Bronchial epithelial cell (primary cell): ENCODE data around the gene SHE. TPM values are rescaled to one million over a fixed set of nuclear protein-coding genes. Genes with fewer than 3 reads are reported as not detected.
A peak's percentile ranks its signal among the peaks of the same experiment; 100 is the strongest.

Experiments used
- DNase-seq: peaks from one replicate; pipeline ENCODE4 v3.0.0-alpha.2; 2010; ENCODE audit warnings: low read depth
- FAIRE-seq: peaks from 2 replicates; lab custom pipeline; 2011; peaks lifted over from hg19 to GRCh38; lab: Jason Lieb, UNC
- H3K27me3 ChIP-seq: 2 replicates; pipeline ENCODE4 v1.5.1; 2011; ENCODE audit warnings: low read length; ENCODE audit not compliant: control insufficient read depth, insufficient read depth
- H3K36me3 ChIP-seq: 2 replicates; pipeline ENCODE4 v1.5.1; 2011; ENCODE audit warnings: low read length; ENCODE audit not compliant: control insufficient read depth, insufficient read depth
- H3K4me3 ChIP-seq: 2 replicates; pipeline ENCODE4 v1.5.1; 2011; ENCODE audit warnings: mild to moderate bottlenecking, low read depth, low read length, control low read depth
- CTCF ChIP-seq: IDR thresholded peaks from 2 replicates; pipeline ENCODE4 v1.5.1; 2011; ENCODE audit warnings: mild to moderate bottlenecking, moderate library complexity, low read length, control low read depth, inconsistent platforms; ENCODE audit not compliant: insufficient read depth, severe bottlenecking
- total RNA-seq: library from RNA; depleted of rRNA; stranded (reverse); fragments of >200 nt; gene quantifications from 2 replicates; pipeline ENCODE4 v1.2.1, GENCODE V29; 2014

The SHE gene
- total RNA-seq, 1 donor from 2014 or later: not detected

GRCh38 chr1:154453161-154453560 lies 49.1 kb downstream of the SHE start:
- no peak for TF ChIP-seq CTCF
- DNase-seq (no peak), FAIRE-seq (no peak)
- Histone ChIP-seq H3K36me3 (peaks cover 30% of the 10 kb centered on the region), H3K4me3 (no peak overlapping the region), H3K27me3 (no peaks in the 10 kb centered on the region)

GRCh38 chr1:154448331-154448811 lies 53.8 kb downstream of the SHE start:
- FAIRE-seq: no peak
- no peak for DNase-seq
- H3K4me3 ChIP-seq: no peak overlapping the region
- H3K27me3 ChIP-seq: no peaks in the 10 kb centered on the region
- no peak for TF ChIP-seq CTCF
- peaks cover 33% of the 10 kb centered on the region for H3K36me3 ChIP-seq

- FAIRE-seq (no peak), DNase-seq (no peak)
- H3K36me3 ChIP-seq: peaks cover 38% of the 10 kb centered on the region
- no peak overlapping the region for H3K4me3 ChIP-seq
- H3K27me3 ChIP-seq: no peaks in the 10 kb centered on the region
- no peak for TF ChIP-seq CTCF
Observed at GRCh38 chr1:154446789-154447188, 55.4 kb downstream of the SHE start.

- H3K4me3 ChIP-seq: no peak overlapping the region
- DNase-seq: no peak
- peaks cover 39% of the 10 kb centered on the region for H3K36me3 ChIP-seq
- no peak for TF ChIP-seq CTCF
- no peaks in the 10 kb centered on the region for H3K27me3 ChIP-seq
- no peak for FAIRE-seq
Observed at GRCh38 chr1:154446292-154446691, 55.9 kb downstream of the SHE start.

- H3K27me3 ChIP-seq: no peaks in the 10 kb centered on the region
- DNase-seq (peak; percentile 34), FAIRE-seq (no peak)
- no peak for TF ChIP-seq CTCF
- peaks cover 34% of the 10 kb centered on the region for H3K36me3 ChIP-seq
- H3K4me3 ChIP-seq: no peak overlapping the region
Observed at GRCh38 chr1:154445040-154445472, 57.2 kb downstream of the SHE start.
